D341Med (cell line): ENCODE data around the gene LUC7L2.
"Not testable (repeated sequence)": the region's sequence is repeated elsewhere in the genome, so short reads cannot be mapped to it uniquely, and the experiment has no call there.

Experiments
- DNase-seq: peaks from one replicate; pipeline ENCODE4 v3.0.0; 2012; ENCODE audit warnings: low spot score

The LUC7L2 gene, protein sequence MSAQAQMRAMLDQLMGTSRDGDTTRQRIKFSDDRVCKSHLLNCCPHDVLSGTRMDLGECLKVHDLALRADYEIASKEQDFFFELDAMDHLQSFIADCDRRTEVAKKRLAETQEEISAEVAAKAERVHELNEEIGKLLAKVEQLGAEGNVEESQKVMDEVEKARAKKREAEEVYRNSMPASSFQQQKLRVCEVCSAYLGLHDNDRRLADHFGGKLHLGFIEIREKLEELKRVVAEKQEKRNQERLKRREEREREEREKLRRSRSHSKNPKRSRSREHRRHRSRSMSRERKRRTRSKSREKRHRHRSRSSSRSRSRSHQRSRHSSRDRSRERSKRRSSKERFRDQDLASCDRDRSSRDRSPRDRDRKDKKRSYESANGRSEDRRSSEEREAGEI

DNA sequence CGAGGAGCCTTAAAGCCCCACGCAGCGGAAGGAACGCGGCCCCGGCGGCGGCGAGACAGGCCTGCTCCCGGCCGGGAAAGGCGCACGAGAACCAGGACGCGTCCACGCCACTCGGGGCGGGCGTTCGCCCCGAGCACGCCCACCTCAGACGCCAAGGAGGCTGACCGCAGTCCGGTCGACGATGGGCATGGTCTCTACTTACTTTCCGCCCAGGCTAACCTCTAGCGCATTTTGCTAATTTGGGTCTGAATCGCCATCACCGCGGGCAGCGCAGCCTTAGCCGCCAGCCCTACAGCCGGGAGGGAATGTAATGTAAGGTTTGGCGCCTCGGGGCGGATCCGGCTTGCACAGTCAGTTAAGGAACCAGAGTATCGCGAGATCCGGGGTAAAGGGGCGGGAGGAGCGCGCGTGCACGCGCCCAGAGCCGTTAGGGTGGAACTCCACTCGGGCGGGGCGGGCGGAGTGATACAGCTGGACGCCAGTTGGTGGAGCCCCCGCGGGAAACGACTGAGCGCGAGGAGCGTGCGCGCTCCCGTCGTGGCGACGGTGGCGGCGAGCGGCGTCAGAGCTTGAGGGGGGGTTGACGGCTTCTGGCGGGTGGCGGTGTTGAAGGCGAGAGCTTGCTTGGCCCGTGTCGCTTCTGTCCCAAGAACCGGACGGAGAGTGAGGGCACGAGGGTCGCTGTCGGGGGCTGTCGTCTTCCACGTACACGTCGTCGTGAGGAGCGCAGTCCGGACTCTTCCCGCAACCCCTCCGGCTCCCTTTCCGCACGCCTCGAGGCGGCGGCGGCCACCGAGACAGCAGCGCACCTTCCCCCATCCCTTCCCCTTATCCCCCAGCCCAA, at the start of gene LUC7L2:
TSS of gene LUC7L2 (plus strand) at position 529 of the 844 bp plus-strand sequence. CDS start 368 bp downstream, outside the sequence.
- peak; percentile 94 for DNase-seq

DNA sequence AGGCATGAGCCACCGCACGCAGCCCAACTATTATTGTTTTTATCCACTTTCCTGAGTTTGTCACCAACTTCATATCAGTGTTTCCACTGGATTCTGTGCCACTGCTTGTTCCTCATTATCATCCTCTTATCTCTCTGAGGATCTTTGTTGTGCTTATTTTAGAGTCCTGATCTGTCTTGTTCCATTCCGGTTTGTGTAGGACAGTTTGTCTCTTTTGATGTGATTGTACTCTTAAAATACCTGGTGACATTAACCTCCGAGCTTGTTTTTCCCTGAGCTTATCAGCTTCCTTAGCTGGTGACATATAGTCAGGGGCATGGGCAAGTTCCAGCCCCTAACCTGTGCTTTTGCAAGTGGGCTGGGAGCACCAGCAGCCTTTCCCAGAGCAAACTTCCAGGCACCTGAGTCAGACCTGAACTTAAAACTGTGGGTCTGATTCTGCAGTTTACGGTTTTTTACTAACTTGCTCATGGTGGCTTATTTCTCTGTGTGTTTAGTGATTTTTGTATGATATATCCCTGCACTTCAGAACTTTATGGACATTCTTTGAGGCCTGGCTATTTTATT, 41.7 kb upstream of the LUC7L2 start:
- no peak for DNase-seq

DNA sequence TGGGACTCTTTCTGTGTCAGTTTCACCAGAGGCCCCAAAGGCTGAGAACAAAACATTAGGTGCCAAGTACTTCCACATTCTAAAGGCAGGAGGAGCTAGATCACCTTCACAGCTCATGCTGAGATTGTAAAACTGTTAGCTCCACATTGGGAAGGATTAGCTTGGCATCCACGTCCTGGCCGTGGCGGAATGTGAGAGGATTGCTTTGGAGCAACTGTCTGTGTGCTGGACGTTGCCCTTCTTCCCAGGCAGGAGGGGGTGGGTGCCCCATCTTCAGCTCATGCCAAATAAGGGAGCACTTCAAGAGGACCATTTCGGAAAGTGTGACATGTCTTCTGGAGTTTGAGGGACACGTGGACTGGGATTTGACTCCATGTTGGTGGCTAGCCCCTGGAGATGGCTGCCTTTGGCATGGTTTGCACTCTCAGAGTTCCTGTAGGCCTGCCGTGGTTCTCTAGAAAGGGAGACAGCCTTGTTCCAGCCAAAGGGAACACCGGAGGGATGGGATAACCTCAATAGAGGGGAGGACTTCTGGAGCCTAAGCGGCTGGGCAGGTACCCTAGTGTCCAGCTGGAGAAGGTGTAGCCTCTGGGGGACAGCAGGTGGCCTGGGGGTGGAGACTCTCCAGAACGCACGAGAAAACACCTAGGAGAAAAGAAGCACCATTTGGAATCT, 38.5 kb upstream of the LUC7L2 start:
- DNase-seq = peak; percentile 52

DNA sequence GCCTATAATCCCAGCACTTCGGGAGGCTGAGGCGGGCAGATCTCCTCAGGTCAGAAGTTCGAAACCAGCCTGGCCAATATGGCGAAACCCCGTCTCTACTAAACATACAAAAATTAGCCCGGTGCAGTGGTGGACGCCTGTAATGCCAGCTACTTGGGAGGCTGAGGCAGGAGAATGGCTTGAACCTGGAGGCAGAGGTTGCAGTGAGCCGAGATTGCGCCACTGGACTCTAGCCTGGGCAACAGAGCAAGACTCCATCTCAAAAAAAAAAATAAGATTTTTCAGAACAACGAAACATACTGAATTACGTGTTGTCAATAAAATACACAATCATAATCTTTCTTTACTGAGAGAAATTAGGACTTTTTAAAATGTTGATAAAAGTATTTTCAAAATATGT, 35.0 kb upstream of the LUC7L2 start:
- DNase-seq = not testable (repeated sequence)

DNA sequence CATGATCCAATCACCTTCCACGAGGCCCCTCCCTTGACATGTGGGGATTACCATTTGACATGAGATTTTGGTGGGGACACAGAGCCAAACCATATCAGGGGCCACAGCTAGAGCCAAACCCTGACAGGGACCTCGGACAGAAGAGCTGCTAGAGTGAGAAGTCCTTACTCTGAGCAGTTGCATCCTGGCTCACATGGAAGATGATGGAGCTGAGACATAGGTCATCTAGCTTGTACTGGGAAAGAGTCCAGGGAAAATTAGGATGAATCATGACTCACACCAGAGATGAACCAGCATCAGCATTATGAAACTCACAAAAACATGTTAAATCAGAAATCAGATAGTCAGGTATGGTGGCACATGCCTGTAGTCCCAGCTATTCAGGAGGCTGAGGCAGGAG, 31.3 kb upstream of the LUC7L2 start:
- no peak for DNase-seq

DNA sequence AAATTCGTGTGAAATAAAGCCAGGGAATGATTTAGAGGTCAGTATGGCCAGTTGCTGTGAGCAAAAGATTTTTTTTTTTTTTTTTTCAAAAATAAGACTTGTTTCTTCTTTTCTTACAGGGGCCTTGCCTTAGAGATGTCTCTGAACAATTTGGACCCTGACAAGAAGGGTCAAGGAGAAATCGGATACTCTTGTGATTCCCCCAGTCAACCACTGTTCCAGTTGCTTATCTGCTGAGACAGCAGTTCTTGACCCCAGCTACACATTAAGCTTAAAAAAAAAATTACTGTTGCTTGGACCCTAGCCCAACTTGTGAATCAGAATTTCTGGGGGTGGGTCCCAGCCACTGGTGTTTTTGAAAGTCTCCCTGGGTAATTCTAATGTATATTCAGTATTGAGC, 30.6 kb upstream of the LUC7L2 start:
- no peak for DNase-seq

DNA sequence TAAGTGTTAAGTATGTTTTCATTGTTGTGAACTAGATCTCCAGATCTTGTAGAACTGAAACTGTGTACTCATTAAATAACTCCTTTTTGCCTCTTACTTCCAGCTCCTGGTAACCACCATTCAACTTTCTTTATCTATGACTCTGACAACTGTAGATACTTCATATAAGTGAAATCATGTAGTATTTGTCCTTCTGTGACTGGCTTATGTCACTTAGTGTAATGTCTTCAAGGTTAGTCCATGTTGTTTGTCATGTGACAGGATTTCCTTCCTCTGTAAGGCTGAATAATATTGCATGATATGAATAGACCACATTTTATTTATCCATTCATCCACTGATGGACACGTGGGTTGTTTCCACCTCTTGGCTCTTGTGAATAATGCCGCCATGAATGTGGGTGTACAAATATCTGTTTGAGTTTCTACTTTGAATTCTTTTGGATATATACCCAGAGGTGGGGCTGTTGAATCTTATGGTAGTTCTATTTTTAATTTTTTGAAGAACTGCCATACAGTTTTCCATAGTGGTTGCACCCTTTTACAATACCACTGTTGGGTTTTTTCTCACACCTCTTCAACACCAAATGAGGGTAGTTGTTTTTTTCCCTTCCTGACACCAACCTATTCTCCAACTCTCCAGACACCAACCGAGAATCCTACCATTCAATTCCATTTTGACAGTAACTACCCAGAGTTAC, 29.2 kb upstream of the LUC7L2 start:
- DNase-seq = no peak

DNA sequence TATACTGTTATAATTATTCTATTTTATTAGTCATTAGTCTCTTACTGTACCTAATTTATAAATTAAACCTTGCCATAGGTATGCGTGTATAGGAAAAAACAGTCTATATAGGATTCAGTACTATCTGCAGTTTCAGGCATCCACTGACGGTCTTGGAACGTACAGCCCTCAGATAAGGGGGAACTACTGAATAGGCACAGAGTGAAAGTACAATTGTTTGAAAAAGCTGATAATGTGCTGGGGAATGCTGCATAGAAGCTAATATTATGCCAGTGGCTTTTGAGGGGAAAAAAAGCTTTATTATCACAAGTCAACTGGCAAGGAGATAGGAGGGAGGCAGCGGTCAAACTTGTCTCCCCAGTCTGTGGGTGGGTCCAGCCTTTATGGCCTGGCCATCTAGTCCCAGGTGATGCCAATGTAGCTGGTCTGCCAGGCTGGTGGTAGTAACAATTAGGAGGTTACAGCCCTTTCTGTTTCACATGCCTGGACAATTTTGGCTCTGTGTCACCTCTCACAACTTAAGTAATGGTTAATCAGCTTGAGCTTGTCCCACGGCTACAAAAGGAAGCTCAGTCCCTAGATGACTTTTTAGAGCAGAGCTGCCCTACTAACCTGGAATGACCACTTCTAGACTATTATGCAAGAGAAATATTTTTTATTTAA, 26.9 kb upstream of the LUC7L2 start:
- DNase-seq = no peak

DNA sequence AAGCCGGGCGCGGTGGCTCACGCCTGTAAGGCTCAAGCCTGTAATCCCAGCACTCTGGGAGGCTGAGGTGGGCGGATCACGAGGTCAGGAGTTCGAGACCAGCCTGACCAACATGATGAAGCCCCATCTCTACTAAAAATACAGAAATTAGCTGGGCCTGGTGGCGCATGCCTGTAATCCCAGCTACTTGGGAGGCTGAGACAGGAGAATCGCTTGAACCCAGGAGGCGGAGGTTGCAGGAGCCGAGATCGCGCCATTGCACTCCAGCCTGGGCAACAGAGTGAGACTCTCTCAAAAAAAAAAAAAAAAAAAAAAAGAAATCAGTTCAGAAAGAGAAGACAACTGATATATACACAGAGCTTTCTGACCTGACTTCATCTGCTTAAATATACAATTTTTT, 26.3 kb upstream of the LUC7L2 start:
- DNase-seq = not testable (repeated sequence)

DNA sequence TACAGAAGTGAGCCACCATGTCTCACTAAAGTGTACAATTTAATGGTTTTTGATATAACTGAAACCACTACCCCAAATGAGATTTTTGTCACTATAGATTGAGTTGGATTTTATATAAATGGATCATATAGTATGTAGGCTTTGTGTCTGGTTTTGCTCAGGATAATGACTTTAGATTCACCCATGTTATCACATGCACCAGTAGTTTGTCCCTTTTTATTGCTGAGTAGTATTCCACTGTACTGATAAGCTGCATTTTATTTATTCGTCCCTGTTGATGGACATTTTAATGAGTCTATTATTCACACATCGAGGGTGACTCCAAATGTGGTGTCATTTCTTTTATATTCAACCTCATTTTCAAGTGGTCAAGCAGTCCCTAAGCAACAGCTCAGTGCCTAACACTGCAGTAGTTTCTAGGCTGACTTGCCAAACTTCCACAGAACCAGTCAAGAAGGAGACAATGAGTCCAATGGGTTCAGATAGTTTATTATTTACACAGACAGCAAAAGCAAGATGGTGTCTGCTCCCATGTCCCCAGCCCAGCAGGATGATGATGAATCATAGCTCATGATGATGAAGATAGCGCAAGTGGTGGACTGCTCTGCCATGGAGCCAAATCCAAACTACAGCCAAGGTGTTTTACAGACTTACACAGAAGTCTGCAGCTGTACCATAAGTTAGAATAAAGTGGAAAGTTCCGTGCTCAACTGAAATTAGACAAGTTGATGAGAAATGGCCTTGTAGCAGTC, 25.1 kb upstream of the LUC7L2 start:
- DNase-seq = no peak

DNA sequence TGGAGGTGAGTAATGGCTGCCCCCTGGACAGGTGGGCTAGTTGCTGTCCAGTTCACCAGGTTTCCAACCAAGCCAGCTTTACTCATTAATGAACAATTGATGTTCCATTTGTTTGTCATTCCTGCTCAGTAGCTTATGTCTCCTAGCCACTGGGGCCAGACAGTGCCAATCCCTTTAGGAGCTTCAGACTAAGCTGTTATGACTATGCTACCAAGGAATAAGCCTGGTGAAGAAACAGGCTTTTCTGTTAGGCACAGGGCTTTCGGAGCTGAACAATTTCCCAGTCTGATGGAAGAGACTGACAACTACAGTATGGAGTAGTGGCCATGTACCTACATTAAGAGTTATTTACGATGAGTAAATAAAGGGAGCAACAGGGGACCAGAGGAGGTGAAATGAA, 20.7 kb upstream of the LUC7L2 start:
- no peak for DNase-seq

DNA sequence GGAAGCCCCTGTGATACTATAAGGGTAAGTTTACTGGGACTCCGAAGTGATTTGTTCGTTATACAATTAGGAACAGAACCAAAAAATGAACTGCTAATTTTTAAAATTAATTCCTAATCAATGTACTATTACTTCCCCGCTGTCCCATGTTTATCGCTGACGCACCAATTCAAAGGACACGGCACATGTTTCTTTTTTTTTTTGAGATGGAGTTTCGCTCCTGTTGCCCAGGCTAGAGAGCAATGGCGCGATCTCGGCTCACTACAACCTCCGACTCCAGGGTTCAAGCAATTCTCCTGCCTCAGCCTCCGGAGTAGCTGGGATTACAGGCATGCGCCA, 20.0 kb upstream of the LUC7L2 start:
- DNase-seq = no peak

DNA sequence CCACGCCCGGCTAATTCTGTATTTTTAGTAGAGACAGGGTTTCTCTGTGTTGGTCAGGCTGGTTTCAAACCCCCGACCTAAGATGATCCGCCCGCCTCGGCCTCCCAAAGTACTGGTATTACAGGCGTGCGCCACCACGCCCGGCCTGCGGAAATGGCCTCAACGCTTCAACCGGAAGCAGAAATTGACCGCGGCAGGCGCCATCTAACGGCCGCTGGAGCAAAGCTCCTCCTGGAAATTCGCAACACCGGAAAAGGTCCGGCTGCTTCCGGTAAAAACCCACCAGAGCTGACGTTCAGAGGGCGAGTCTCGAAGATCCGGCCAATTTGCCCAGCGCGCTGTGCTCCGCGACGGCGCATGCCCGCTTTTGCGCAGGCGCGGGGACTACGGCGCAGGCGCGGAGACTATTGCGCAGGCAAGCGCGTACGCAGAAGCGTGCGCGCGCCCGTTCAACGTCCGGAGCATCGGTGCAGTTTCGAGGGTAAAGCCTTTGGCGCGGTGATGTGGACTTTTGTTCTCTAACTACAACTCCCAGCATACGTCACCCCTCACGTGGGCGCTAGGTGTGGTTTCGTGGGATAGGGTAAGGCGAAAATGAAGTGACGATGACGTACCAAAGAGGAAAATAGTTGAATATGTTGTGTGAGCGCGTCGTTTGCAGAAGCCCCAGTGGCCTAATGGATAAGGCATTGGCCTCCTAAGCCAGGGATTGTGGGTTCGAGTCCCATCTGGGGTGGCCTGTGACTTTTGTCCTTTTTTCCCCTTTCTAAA, 19.5 kb upstream of the LUC7L2 start:
- peak; percentile 95 for DNase-seq

DNA sequence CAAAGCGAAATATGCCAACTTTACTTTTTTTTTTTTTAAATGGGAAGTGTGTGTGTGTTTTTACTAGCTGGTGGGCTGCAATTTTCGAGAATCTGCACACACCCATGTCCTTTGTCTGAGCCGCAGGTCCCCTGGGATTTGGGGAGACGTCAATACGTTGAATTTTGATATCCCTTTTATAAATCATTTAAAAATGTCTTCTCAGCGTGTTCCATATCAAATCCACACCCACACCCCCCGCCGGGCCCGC, 19.0 kb upstream of the LUC7L2 start:
- DNase-seq = no peak

DNA sequence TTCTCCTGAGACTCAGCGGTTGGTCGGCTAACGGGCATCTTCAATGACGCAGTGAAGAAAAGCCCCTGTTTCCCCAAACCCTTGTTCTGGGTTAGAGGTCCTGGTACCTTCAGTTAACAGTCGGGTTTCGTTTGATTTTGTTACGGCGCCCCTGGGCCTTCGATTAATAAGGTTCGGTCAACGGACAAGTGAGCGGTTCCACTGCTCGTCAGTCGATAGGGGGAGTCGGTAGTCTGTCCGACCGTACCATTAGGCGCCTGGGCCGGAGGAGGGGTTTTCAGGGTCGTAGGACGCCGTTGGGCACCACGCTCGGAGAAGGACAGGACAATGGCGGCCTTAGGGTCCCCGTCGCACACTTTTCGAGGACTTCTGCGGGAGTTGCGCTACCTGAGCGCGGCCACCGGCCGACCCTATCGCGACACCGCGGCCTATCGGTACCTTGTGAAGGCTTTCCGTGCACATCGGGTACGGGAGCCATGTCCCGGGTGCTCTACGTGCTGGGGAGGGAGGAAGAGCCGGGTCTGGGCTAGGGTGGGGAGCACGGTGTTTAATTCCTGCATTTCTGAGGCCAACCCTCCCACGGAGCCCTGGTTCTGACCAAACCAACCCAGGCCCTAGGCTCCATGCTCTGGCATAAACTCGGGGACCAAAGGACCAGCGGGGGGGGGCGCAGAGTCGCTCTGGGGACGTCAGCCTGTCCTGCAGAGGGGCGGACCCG, 18.5 kb upstream of the LUC7L2 start, which contains the start of gene FMC1:
TSS of gene FMC1 (plus strand) at position 280 of the 718 bp plus-strand sequence. CDS start at position 328, 48 bp downstream.
- DNase-seq = peak; percentile 87

DNA sequence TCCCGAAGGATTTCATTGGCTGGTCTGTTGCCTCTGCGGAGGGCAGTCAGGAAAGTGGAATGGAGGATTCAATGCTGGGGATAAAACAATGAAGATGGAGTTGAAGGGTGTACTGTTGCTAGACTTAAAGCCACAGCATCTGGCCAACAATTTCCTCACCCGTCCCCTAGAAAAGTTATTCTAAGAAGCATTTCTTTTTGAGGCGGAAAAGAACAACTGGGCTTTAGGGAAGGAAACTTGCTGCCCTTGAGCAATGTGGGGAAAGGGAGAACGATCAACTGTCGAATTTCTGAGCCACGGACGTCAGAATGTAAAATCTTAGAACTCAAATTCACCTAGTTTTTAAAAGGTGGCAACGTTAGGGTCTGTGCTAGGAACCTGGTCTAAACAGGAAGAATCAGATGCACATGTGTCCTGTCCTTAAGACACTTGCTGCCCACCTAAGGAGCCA, 17.9 kb upstream of the LUC7L2 start:
- no peak for DNase-seq

DNA sequence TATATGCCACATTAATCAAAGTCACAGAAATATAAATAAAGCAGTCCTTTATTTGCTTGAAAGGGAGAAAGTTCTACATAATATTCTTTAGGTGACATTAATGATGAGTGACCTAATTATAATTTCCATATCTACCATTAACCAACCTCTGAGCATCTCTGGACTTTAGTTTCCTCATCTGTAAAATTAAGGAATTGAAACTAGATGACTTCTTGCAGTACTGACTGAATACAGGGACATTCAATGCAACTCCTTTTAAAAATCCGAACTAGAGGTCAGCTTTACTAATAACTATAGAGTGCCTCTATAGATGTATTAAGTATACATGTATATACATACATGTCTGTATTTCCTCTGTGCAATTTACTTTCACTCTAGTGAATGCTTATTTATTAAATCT, 14.7 kb upstream of the LUC7L2 start:
- no peak for DNase-seq

DNA sequence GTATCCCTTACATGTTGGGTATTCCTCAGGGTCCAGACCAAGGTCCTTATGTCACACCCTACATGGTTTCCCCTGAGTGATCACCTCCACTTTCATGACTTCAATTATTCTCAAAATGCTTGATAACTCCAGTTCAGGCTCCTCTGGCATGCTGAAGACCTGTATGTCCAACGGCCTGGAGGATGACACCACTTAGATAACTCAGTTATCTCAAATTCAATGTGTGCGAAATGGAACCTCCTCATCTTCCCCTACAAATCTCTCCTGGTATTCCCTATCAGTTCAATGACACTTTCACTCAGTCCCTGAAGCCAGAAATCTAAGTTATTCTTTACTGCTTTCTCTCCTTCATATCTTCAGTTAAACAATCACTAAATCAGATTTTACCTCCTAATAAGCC, 8.7 kb upstream of the LUC7L2 start:
- DNase-seq = no peak

DNA sequence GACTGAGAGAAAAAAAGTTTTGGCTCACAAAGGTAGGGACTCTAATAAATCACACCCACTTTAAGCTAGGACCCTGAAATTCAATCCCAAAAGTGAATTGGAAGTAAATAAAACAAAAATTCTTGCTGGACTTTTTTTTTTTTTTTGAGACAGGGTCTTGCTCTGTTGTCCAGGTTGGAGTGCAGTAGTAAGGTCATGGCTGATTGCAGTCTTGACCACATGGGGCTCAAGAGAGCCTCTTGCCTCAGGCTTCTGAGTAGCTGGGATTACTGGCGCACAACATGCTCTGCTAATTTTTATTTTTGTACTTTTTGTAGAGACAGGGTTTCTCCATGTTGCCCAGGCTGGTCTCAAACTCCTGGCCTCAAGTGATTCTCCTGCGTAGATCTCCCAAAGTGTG, 5.0 kb upstream of the LUC7L2 start:
- no peak for DNase-seq
